HG03135 (cell line): ENCODE measurements around the gene CHKA.

ENCODE experiments used
- ATAC-seq: cut with Tn5 transposase; IDR thresholded peaks from one replicate; pipeline ENCODE4 v1.9.1; 2021; ENCODE audit warnings: mild to moderate bottlenecking, moderate library complexity; ENCODE audit not compliant: unreplicated experiment

The CHKA gene

GRCh38 chr11:68016904-68017817, 104.0 kb downstream of the CHKA start:
- no peak for ATAC-seq

GRCh38 chr11:68016161-68016903, 104.9 kb downstream of the CHKA start:
- ATAC-seq, result no peak

DNA sequence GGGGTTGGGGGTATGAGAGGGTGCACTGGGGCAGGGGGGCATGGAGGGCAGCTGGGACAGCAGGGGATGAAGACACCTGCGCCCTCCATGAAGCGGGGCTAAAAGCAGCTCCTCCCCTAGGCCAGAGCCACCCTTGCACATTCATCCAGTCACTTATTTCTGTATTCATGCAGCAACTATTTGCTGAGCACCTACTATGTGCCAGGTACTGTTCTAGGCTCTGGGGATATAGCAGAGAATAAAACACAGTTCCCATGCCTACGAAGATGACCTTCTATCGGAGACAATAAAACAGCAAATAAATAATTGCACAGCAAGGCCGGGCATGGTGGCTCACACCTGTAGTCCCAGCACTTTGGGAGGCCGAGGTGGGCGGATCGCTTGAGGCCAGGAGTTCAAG, 105.7 kb downstream of the CHKA start:
- ATAC-seq, result no peak

DNA sequence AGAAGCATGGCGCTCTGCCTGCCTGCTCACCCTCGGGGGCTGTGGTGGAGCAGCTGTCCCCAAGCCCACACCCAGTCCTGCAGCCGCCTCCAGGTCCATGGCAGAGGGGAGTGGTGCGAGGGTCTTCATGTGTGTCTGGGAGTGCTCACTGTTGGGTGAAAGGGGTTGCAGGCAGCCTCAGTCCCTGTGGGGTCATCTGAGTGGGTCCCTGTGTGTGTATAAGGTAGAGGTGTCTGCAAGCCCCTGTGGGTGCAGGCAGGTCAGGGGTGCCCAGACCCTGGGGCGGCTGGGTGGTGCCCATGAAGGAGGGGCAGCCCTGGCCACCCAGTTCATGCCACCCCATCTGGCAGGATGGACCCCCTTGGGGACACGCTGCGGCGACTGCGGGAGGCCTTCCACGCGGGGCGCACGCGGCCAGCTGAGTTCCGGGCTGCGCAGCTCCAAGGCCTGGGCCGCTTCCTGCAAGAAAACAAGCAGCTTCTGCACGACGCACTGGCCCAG, 106.2 kb downstream of the CHKA start:
- no peak for ATAC-seq

DNA sequence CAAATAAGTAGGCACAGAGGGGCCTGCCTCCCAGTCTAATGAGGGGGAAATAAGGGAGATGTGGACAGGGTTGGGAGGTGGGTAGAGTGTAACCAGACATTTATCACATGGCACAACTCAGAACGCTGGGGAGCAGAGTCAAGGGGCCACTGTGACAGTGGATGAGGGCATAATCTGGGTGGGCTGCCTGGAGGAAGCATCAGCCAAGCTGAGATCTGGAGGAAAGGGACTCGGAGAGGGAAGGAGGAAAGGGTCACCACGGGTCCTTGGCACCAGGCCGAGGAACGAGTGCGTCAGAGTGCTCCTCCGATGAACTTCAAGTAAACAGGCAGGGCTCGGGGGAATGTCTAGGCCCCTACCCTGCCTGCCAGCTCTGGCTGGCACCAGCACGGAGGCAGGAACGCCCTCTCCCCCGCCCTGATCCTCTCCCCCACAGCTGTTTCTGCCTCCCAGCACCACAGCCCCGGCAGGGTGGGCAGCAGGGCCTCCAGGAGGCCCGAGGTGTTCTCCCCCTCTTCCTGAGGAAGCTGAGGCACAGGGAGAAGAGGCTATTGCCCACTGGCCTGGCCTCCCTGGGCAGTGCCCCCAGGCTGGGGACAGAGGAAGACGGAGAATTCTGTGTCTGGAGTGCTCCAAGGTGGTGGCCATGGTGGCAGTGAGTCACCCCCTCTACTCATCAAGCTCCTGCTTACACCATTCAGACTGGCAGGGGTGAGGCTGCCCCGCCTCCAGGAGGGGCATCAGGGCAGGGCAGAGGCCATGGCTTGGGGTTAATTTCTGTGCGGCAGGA, 106.8 kb downstream of the CHKA start:
- ATAC-seq, result no peak

- no peak for ATAC-seq
These were observed 107.5 kb downstream of the CHKA start for GRCh38 chr11:68013611-68014156.

DNA sequence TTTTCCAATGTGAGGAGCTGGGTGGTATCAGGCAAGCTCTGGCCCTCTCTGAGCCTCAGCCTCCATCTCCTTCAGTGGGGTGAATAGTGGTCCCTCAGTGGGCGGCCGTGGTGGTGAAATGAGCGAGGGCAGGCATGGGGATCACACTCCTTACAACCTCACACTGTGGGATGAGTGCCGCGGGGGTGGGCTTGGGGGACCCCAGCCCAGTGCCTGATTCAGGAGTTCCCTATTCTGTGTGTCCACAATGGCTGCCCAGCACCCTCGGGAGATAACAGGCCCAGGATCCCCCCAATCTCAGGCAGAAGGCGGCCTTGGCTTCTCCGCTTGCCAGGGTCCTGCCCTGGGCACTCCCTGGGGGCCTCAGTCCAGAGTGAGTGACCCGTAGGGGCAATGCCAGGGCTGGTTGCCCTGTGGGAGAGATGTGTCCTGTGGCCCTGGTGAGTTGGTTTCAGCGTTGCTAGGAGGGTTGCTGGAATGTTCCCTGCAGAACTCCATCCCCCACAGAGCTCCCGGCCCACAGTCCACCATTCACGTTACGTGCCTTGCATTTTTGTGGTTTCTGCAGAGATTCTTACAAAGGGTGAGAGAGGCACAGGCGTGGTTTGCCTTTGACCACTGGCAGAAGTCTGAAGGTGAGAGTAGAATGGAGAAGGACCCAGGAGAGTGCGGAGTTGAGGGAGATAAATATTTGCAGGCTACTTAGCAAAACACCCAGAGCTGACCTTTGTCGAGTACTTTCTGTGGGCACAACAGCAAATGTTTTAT, 108.2 kb downstream of the CHKA start:
- ATAC-seq, result no peak

DNA sequence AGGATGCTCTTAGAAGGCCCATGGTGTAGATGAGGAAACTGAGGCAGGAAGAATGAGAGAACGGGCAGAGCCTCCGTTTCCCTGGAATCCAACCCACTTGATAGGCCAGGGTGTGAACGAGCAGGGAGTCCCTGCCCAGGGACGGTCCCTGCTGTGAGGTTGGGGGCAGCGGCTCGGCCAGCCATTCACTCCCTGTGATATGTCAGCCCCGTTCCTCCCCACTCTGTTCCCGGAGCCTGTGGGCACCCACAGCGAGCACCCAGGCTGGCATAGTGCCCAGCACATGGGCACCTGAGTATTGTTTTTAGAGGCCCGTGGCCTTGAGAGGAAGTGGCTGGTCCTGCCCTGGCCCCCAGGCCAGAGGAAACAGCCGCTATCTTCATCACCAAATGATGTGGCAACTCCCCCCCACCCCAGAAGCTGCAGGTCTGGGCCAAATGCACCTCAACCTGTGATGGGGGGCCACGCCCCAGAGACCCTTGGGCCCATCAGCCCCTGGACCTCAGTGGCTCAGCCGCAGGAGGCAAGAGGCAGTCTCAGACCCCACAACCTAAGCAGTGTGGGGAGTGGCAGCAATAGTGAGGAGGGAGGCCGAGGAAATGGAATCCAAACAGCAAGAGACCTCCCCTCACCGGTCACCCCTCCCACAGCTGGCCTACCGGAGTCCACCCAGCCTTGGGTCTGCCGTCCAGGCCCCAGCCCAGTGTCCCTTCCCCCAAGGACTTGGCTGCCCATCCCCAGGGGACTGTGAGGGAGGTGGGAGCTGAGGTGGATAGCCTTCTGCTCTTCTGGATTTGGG, 108.9 kb downstream of the CHKA start:
- ATAC-seq, result no peak

DNA sequence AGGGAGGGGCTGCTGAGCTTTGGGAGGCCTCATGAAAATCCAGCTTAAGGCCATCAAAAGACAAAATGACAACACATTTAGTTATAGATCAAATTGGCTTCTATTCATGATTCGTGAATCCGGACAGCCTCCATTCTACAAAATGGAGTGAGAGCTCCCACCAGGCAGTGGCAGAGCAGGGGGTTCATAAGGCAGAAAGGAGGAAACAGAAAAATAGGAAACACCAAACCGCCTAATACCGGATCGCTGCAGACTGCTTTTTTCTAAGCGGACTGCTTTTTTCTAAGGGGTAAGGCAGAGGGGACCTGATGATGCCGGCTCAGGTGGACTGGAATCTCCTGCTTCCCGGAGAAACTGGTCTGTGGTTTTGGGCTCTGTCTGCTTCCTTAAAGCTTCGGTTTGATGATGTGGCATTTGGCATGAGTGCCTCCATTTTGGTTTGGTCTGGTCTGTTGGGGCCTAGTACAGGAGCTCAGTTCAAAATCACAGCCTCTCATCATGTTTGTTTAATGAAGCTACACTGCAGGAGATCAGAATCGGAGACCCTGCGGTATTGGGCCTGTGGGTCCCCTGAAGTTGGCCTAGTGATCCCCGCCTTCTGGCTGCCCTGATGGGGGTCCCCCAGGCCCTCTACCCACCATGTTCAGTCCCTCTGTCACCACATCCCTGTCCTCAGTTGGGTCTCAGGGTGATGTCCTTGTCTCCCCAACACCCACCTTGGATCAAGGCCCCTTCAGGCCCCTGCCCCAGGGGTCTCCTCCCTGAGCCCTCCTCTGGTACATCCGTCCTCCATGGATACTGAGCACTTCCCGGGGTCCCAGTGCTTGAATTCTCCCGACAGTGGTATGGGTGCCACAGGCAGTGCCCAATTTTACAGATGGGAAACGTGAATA, 109.9 kb downstream of the CHKA start:
- ATAC-seq, result no peak

DNA sequence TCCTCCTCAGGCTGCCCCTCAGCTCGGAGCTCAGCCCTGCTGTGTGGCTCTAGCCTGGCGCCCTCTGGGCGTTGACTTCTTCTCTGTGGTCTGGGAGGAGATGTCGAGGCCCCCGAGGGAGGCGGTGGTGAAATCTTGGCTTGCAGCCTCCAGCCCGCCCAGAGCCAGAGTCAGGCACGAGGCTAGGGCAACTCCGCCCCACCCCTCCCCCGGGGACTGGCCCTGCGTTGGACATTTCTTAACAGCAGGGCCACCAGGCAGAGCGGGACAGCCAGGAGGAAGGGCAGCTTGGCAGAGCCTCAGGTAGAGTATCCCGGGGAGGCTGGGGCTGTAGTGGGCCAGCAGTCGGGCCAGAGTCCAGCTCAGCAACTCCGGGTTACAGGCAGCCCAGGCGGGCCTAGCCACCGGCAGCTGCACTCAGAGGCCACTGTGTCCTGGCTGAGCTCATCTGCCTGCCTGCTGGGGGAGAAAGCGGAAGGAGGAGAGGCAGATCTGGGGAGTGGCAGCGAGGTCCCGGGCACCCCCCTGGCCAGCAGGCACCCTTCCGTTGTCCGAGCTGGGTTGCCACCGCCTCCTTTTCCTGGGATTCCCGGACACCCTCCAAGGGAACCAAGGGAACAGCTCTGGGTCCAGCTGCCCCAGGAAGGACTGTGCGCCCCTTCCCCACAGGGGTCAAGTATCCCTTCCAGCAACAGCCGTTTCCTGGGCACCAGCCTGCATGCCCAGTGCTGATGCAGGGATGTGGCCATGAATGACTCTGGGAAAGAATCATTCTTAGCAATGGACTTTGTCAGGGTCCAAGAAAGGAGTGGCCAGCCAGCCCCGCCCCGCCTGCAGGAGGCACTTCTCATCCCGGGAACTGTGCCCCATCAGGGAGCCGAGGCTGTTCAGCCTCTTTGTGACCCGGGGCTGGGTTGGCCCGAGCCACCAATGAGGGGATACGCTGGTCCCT, 110.8 kb downstream of the CHKA start, which contains the start of gene ALDH3B1:
TSS of gene ALDH3B1 (plus strand) at position 238 of the 952 bp plus-strand sequence. CDS start 4,971 bp downstream, outside the sequence.
- no peak for ATAC-seq

DNA sequence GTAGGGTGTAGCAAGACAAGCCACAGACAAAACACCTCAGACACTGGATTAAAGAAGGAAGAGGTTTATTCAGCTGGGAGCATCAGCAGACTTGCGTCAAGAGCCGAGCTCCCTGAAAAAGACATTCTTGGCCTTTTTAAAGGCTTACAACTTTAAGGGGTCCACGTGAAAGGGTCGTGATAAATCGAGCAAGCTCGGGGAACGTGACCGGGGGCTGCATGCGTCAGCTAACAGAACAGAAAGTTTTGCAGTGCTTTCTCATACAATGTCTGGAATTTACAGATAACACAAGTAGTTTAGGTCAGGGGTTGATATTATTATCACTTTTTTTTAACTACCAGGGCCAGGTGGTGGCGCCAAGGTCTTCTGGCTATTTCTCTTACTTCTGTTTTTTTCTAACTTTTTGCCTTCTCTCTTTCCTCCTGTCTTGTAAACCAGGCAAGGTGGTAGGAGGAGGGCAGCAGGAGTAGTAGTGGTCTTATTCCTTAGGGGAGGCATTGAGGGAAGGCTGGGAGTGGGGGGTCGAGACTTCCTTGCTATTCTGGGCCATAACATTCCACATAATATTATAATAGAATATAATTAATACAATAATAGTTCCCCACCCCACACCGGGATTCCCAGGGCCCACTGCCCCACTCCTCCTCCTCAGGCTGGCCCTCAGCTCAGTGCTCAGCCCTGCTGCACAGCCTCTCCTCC, 111.6 kb downstream of the CHKA start:
- ATAC-seq, result no peak

- ATAC-seq, result no peak
These were observed 112.5 kb downstream of the CHKA start for GRCh38 chr11:68008381-68009337.

- no peak for ATAC-seq
These were observed 113.4 kb downstream of the CHKA start for GRCh38 chr11:68007498-68008380.

- no peak for ATAC-seq
These were observed 114.5 kb downstream of the CHKA start for GRCh38 chr11:68006606-68007166.
